Measurements from ENCODE around the gene EIF4B. TPM values are rescaled to one million over a fixed set of nuclear protein-coding genes. Genes with fewer than 3 reads are reported as not detected.
"Not testable (repeated sequence)": the region's sequence is repeated elsewhere in the genome, so short reads cannot be mapped to it uniquely, and the experiment has no call there.

Gene EIF4B
- total RNA-seq, 6 experiments from 2014 or later: 143 to 270 (median 180) TPM

GRCh38 chr12:52980650-52981423 is 25.4 kb upstream of the EIF4B start:
- peak; percentile 85 to 92 (median 87) for DNase-seq
- intact Hi-C loops (cut with DNase I): loop anchor here in 1 of 2 donors (2.0 kb wide), 1 partner anchor 96 kb away; no protein-coding TSS in a partner anchor
- Histone ChIP-seq H3K4me1 (peaks cover 0 to 3% (median 0%) of the 10 kb centered on the region in 4 donors), H3K27me3 (no peaks in the 10 kb centered on the region), H3K27ac (no peak overlapping the region), H3K4me3 (no peak overlapping the region), H3K9me3 (no peaks in the 10 kb centered on the region), H3K36me3 (no peaks in the 10 kb centered on the region)
- peak; percentile 98 to 99 (median 98) for ATAC-seq
- TF ChIP-seq CTCF (IDR thresholded peaks at IDR 0.05) (peak; percentile 97 to 100 (median 99)), POLR2A (IDR thresholded peaks at IDR 0.05) (no peak)
- WGBS (ENCODE audit: insufficient coverage, low coverage, low lambda C conversion rate, missing lambda C conversion rate): 23% methylated on average over 13 of the region's 13 CpGs

- Histone ChIP-seq H3K36me3 (no peaks in the 10 kb centered on the region), H3K27me3 (no peaks in the 10 kb centered on the region), H3K4me1 (peaks cover 0 to 3% (median 0%) of the 10 kb centered on the region in 4 donors), H3K4me3 (no peak overlapping the region), H3K9me3 (no peaks in the 10 kb centered on the region), H3K27ac (no peak overlapping the region)
- peak in 2 of 4 donors; percentile 4 to 9 for TF ChIP-seq CTCF (IDR thresholded peaks at IDR 0.05)
- no peak for TF ChIP-seq POLR2A (IDR thresholded peaks at IDR 0.05)
- ATAC-seq (no peak), DNase-seq (peak in 1 of 3 donors; percentile 3)
- intact Hi-C loops (cut with DNase I): no loop called here
- WGBS (ENCODE audit: insufficient coverage, low coverage, low lambda C conversion rate, missing lambda C conversion rate): no CpG with 5 or more reads among the region's 1 CpG
These were observed 22.1 kb upstream of the EIF4B start for GRCh38 chr12:52984136-52984535.

- H3K36me3 ChIP-seq: no peaks in the 10 kb centered on the region
- no peak overlapping the region for H3K27ac ChIP-seq
- intact Hi-C loops (cut with DNase I): no loop called here
- WGBS (ENCODE audit: insufficient coverage, low coverage, low lambda C conversion rate, missing lambda C conversion rate): 59% methylated on average over 3 of the region's 6 CpGs
- peak in 1 of 3 donors; percentile 12 for DNase-seq
- TF ChIP-seq CTCF (IDR thresholded peaks at IDR 0.05) (no peak), POLR2A (IDR thresholded peaks at IDR 0.05) (no peak)
- no peaks in the 10 kb centered on the region for H3K27me3 ChIP-seq
- no peak overlapping the region for H3K4me3 ChIP-seq
- no peaks in the 10 kb centered on the region for H3K9me3 ChIP-seq
- H3K4me1 ChIP-seq: peaks cover 0 to 3% (median 0%) of the 10 kb centered on the region in 4 donors
- ATAC-seq: no peak
These were observed 17.4 kb upstream of the EIF4B start for GRCh38 chr12:52988898-52989297.

GRCh38 chr12:52990206-52990605 is 16.1 kb upstream of the EIF4B start:
- Histone ChIP-seq H3K9me3 (no peaks in the 10 kb centered on the region), H3K27ac (no peak overlapping the region), H3K4me3 (no peak overlapping the region), H3K36me3 (no peaks in the 10 kb centered on the region), H3K27me3 (no peaks in the 10 kb centered on the region), H3K4me1 (peaks cover 0 to 3% (median 0%) of the 10 kb centered on the region in 4 donors)
- intact Hi-C loops (cut with DNase I): no loop called here
- DNase-seq (peak in 1 of 3 donors; percentile 4), ATAC-seq (no peak)
- TF ChIP-seq POLR2A (IDR thresholded peaks at IDR 0.05) (no peak), CTCF (IDR thresholded peaks at IDR 0.05) (no peak)
- WGBS (ENCODE audit: insufficient coverage, low coverage, low lambda C conversion rate, missing lambda C conversion rate): 78% methylated on average over 3 of the region's 4 CpGs

- H3K36me3 ChIP-seq; H3K27ac ChIP-seq; H3K4me3 ChIP-seq; H3K9me3 ChIP-seq; ATAC-seq; intact Hi-C loops (cut with DNase I); H3K4me1 ChIP-seq; H3K27me3 ChIP-seq: not testable (repeated sequence)
- WGBS (ENCODE audit: insufficient coverage, low coverage, low lambda C conversion rate, missing lambda C conversion rate): 96% methylated on average over 3 of the region's 5 CpGs
- peak in 1 of 3 donors; percentile 2 for DNase-seq
These were observed 14.0 kb upstream of the EIF4B start for GRCh38 chr12:52992240-52992639.
